Measurements from ENCODE around the gene TFCP2.

- no peak for TF ChIP-seq CTCF (IDR thresholded peaks at IDR 0.05; ENCODE audit: low read length)
- no peak for TF ChIP-seq EZH2phosphoT487 (IDR thresholded peaks at IDR 0.05; ENCODE audit: low read length)
- TF ChIP-seq EZH2 (optimal IDR thresholded peaks at IDR 0.05; ENCODE audit: low read depth, low read length), result no peak
These were observed 48.4 kb downstream of the TFCP2 start for GRCh38 chr12:51124504-51124903.

Measured in MM.1S (cell line).